Gastrocnemius medialis (tissue), 4 donors: ENCODE results near the gene NOXO1.

ENCODE experiments used
- POLR2A ChIP-seq, 2 donors: fragments of 450-650 bp; IDR thresholded peaks; one replicate each; pipeline ENCODE4 v1.6.1; 2017; ENCODE audit warnings: antibody characterized with exemption in 2 of 2, mild to moderate bottlenecking in 2 of 2, moderate library complexity in 2 of 2
- TF ChIP-seq, protein P1 (sequence below), 5 experiments: fragments of 450-650 bp in 3 of 5; fragments of 200-600 bp in 2 of 5; sonication (generic) in 2 of 5; IDR thresholded peaks in 4 of 5; conservative IDR thresholded peaks in 1 of 5; 1 replicate in 4 of 5; 2 replicates in 1 of 5; pipeline ENCODE4 v1.5.1; 2016 to 2019; ENCODE audit warnings: antibody characterized with exemption in 5 of 5, mild to moderate bottlenecking in 3 of 5, moderate library complexity in 3 of 5

DNA sequence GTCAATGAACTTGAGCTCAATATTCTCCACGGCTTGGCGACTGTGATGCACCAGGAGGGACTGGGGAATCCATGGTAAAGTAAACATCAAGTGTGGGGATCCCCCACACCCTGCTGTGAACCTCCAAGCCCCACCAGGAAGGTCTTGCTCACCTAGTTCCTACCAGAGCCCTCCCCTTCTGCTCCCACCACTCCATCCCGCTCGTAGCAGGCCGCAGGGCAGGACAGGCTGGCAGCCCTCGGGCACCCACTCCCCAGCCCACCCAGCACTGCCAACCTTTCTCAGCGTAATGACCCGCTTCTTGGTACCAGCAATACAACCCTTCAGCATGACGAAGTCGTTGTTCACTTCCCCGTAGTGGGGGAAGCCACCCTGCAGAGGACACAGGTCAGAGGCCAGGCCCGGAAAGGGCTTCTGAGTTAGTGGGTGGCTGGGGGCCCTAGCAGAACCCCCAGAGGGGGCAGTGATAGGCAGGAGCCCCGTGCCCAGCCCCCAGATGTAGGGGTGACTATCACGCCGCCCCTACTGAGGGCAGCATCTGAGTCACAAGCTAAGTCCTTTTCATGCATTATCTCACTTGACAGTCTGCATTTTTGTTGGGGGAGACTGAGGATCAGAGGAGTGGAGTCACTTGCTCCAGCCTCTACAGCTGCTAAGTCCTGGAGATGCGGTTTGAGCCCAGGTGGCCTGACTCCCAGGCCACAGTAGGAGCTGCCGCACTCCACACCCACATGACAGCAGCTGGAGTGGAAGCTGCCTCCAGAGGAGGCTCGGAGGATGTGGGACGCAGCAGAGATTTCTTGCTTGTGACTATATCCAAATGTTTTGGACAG is 35.5 kb downstream of the NOXO1 start:
- TF ChIP-seq, protein P1, sequence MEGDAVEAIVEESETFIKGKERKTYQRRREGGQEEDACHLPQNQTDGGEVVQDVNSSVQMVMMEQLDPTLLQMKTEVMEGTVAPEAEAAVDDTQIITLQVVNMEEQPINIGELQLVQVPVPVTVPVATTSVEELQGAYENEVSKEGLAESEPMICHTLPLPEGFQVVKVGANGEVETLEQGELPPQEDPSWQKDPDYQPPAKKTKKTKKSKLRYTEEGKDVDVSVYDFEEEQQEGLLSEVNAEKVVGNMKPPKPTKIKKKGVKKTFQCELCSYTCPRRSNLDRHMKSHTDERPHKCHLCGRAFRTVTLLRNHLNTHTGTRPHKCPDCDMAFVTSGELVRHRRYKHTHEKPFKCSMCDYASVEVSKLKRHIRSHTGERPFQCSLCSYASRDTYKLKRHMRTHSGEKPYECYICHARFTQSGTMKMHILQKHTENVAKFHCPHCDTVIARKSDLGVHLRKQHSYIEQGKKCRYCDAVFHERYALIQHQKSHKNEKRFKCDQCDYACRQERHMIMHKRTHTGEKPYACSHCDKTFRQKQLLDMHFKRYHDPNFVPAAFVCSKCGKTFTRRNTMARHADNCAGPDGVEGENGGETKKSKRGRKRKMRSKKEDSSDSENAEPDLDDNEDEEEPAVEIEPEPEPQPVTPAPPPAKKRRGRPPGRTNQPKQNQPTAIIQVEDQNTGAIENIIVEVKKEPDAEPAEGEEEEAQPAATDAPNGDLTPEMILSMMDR (IDR thresholded peaks at IDR 0.05 in 4 of 5, conservative IDR thresholded peaks at IDR 0.05 in 1 of 5): no peak
- TF ChIP-seq POLR2A (IDR thresholded peaks at IDR 0.05): no peak
